Stimulated activated CD4-positive, alpha-beta T cell treated with anti-CD3 and anti-CD28 coated beads, Interleukin-2, amount 100 ng/mL, for 48 hours (primary cell): ENCODE data around the gene SLC27A2.
"Not testable (repeated sequence)": the region's sequence is repeated elsewhere in the genome, so short reads cannot be mapped to it uniquely, and the experiment has no call there.

Experiments
- DNase-seq, 2 donors: peaks; one replicate each; pipeline ENCODE4 v3.0.0-alpha.2; 2020

SLC27A2 gene

GRCh38 chr15:50181969-50182218 lies at the start of gene SLC27A2:
TSS of gene SLC27A2 (plus strand) at chr15:50182196. CDS start at chr15:50182428, 232 bp downstream.
- DNase-seq = no peak

- not testable (repeated sequence) for DNase-seq
These were observed 49.6 kb upstream of the SLC27A2 start for GRCh38 chr15:50132251-50132984.

GRCh38 chr15:50134524-50135024 lies 47.4 kb upstream of the SLC27A2 start:
- DNase-seq = no peak

GRCh38 chr15:50135031-50135551 lies 46.9 kb upstream of the SLC27A2 start:
- peak; percentile 41 to 53 for DNase-seq

GRCh38 chr15:50137330-50137761 lies 44.6 kb upstream of the SLC27A2 start:
- peak; percentile 36 to 41 for DNase-seq

- no peak for DNase-seq
These were observed 44.1 kb upstream of the SLC27A2 start for GRCh38 chr15:50137893-50138292.

GRCh38 chr15:50138391-50138790 lies 43.6 kb upstream of the SLC27A2 start:
- DNase-seq = no peak

GRCh38 chr15:50140098-50140497 lies 41.9 kb upstream of the SLC27A2 start:
- no peak for DNase-seq

GRCh38 chr15:50140983-50141382 lies 41.0 kb upstream of the SLC27A2 start:
- DNase-seq = no peak

- DNase-seq = no peak
These were observed 40.1 kb upstream of the SLC27A2 start for GRCh38 chr15:50141856-50142255.

GRCh38 chr15:50143255-50143860 lies 38.6 kb upstream of the SLC27A2 start:
- DNase-seq = no peak

- no peak for DNase-seq
These were observed 37.5 kb upstream of the SLC27A2 start for GRCh38 chr15:50144341-50145120.

- DNase-seq = no peak
These were observed 36.5 kb upstream of the SLC27A2 start for GRCh38 chr15:50145451-50145872.

- DNase-seq = no peak
These were observed 35.4 kb upstream of the SLC27A2 start for GRCh38 chr15:50146632-50147031.

GRCh38 chr15:50148362-50148963 lies 33.5 kb upstream of the SLC27A2 start:
- DNase-seq = no peak

- no peak for DNase-seq
These were observed 32.9 kb upstream of the SLC27A2 start for GRCh38 chr15:50149090-50149489.

- no peak for DNase-seq
These were observed 31.6 kb upstream of the SLC27A2 start for GRCh38 chr15:50150349-50150748.

GRCh38 chr15:50150851-50151250 lies 31.1 kb upstream of the SLC27A2 start:
- DNase-seq = no peak

GRCh38 chr15:50151476-50151875 lies 30.5 kb upstream of the SLC27A2 start:
- no peak for DNase-seq

GRCh38 chr15:50158236-50158635 lies 23.8 kb upstream of the SLC27A2 start:
- not testable (repeated sequence) for DNase-seq

- no peak for DNase-seq
These were observed 18.9 kb upstream of the SLC27A2 start for GRCh38 chr15:50162969-50163718.

- DNase-seq = no peak
These were observed 18.1 kb upstream of the SLC27A2 start for GRCh38 chr15:50163719-50164410.
